GM03348 (cell line): ENCODE data around the gene RABGAP1L.
"Not testable (repeated sequence)": the region's sequence is repeated elsewhere in the genome, so short reads cannot be mapped to it uniquely, and the experiment has no call there.

Experiments
- DNase-seq: peaks from one replicate; pipeline ENCODE4 v3.0.0; 2012; ENCODE audit warnings: low spot score

The RABGAP1L gene

DNA sequence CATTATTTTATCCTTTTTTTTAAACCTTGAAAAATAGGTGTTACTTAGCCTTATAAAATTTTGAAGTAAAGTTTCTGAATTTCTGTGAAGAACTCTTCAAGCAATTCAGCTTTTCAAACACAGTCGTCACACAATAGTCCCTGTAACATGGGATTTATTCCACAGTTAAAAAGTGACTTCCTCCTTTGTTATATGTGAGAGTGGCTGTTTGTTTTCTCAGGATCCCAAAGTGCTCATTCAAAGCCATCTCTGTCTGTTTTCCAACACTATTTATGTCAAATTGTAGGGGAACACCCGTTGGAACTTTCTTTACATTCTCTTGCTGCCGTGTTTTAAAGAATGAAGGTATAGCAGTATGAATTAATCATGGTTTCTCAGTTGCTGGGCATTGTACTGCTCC, 207.6 kb downstream of the RABGAP1L start:
- no peak for DNase-seq

DNA sequence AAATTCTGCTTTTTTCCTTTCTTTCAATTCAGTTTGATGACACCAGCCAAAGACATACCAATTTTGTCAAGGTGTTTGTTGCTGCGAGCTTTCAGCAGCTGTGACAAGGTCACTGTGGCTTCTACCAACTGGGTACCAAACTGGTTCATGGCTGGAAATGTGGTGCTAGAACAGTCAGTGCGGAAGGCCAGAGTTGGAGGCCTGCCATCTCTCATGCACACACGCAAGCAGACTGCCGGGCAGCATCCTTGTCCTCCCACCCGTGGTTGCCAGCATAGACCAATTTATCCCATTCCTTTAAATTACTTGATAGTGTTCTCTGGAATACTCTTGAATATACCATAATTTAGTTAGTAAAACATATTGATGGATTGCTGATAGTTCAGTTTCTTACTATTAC, 208.6 kb downstream of the RABGAP1L start:
- no peak for DNase-seq

DNA sequence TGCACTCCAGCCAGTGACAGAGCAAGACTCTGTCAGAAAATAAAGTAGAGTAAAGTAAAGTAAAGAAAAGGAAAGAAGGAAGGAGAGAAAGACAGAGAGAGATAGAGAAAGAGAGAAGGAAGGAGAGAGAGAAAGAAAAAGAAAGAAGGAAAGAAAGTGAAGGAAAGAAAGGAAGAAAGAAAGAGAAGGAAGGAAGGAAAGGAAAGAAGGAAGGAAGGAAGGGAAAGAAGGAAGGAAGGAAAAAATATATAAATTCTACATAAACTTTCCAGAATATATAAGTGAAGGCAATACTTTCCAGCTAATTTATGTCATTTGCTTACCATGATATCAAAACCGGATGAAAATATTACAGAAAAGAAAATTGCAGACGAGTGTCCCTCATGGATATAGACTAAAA, 216.7 kb downstream of the RABGAP1L start:
- DNase-seq: no peak

DNA sequence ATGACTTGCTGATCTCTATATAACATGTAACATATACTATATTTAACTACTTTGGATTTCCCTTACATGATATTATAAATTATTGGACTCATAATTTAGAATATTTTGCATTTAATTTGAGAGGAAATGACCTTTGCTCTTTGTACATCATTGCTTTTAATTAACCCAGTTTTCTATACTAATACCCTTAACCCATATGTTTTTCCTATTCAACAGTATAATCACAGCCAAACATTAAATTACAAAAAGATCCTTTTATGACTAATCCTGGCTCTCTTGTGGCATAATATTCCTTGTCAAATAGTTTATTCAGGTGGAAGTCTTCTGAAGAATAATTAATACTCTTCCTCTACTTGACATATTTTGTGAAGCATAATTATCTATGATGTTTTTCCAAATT, 232.4 kb downstream of the RABGAP1L start:
- no peak for DNase-seq

DNA sequence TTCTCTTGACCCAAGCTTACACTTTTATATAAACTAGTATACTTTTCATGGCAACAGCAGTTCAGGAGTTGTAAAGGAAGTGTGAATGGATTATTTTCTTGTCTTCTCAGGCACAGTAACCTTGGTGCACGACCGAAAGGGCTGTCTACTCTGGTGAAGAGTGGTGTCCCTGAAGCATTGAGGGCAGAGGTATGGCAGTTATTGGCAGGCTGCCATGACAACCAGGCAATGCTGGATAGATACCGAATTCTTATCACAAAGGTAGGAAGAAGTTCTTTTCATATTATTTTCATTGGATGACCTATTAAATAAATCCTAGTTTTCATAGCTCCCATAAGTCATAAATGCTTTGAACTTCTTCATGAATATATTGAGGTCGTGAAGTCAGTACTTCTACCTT, 234.6 kb downstream of the RABGAP1L start:
- no peak for DNase-seq

DNA sequence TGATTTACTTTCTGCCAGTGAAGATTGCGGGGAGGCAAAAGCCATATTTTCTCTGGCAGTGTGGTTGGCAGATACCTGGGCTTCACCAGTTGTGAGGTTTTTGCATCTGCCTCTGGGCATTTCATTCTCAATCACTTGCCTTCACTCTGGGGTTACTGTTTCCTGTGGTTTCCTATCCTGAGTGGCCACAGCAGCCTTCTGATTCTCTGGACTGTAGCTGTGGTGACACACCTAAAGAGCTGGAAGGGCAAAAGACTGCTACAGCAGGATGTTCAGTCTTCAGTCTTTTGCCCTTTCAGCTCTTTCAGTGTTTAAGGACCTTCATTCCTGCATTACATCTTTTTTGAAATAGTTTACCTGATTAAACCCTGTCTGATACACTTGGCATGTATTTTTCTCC, 237.9 kb downstream of the RABGAP1L start:
- DNase-seq: no peak

DNA sequence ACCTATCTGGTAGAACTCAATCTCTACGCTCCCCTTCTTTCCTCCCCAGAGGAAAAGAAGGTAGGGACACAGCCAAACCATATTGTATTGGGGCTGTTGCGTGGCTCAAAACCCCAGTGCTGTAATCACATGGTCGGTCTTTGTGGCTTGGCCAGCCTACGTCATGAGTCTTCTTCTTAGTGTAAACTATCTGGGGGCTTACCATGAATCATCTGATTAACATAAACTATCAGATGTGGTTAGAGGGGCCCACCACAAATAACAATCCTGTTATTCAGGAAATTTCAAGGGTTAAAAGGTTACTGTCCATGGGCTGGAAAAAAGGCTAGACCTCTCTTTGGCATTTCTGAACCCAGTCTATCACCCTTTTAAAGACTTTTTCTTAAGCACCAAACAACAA, 238.9 kb downstream of the RABGAP1L start:
- no peak for DNase-seq

DNA sequence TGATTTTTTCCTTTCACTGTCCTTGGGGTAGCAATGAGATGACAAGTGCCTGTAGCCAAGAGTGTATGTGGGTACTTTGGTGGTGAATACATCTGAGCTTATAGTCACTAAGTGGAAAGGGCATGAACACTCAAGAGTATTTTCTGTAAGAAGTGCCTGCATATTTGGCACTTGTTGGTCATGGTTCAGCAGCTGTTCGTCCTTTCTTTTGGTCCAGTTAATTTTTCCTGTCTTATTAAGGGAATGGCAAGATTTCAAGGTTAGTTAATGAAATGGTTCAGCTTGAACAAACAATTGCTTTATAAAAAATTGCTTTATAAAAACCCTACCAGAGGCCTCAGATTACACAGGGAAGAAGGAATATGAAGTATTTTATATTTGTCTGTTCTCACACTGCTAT, 239.9 kb downstream of the RABGAP1L start:
- DNase-seq: no peak

DNA sequence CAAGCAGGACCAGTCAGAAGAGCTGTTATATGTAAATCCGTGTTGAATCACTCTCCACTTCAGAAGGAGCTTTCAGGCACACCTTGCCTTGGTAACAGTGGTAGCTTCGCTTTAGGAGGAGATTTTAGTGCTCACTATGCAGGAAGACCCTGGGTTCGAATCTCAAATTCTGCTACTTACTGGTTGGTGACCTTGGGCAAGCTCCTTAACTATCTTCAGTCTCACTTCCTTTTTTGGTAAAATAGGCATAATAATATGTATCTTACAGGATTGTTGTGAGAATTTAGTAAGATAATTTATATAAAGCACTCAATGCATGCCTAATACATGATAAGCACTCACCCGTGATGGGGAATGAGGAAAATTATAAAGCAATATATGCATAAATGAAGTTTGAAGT, 241.8 kb downstream of the RABGAP1L start:
- no peak for DNase-seq

DNA sequence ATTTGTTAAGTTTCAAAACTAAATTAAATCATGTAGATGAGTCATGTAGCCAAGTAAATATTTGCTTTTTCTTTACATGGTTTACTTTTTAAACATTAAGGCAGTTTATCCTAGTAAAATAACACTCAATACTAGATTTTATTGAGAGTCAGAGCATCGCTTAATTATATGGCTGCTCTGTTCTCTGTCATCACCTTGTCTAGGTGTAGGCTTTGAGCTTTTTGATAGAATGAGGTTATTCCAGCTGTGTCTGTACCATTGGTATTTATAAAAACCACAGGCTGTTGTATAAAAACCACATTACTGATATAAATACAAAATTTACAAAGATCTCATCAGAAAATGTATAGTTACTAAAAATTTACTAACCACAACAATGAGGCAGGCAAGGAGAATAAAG, 245.9 kb downstream of the RABGAP1L start:
- no peak for DNase-seq

DNA sequence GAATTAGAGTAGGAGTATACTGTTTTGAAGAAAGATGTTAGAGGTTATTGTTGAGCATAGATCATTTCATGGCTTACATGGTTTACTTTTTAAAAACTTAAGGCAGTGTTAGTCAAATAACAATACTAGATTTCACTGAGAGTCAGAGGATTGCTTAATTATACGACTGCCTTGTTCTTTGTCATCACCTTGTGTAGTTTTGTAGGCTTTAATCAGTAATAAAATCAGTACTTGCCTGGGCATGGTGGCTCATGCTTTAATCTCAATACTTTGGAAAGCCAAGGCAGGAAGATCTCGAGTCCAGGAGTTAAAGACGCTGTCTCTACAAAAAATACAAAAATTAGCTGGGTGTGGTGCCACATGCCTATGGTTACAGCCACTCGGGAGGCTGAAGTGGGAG, 247.1 kb downstream of the RABGAP1L start:
- DNase-seq: no peak

DNA sequence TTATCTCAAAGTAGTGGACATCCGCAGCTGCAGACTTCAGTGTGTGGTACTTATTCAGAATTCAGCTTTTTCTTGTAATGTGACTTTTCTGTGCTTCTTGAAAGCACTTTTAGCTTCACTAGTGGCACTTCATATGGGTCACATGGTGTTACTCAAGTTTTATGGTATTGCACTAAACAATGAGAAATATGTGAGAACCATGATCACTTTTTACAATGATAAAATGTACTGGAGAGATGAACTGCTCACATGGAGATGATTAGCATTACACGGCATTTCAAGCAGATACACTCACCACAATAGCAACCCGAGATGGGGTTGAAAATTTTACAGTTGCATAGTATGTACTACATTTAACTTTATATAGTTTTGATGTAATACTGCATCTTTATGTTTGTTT, 248.3 kb downstream of the RABGAP1L start:
- DNase-seq: peak; percentile 20

DNA sequence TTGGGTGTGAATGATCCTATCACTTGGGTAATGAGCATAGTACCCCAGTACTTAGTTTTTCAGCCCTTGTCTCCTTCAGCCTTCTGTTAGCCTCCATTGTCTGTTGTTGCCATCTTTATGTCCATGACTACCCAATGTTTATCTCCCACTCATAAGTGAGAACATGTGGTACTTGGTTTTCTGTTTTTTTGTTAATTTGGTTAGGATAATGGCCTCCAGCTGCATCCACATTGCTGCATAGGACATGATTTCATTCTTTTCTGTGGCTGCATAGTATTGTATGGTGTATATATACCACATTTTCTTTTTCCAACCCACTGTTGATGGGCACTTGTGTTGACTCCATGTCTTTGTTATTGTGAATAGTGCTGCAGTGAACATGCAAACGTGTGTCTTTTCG, 248.8 kb downstream of the RABGAP1L start:
- no peak for DNase-seq

DNA sequence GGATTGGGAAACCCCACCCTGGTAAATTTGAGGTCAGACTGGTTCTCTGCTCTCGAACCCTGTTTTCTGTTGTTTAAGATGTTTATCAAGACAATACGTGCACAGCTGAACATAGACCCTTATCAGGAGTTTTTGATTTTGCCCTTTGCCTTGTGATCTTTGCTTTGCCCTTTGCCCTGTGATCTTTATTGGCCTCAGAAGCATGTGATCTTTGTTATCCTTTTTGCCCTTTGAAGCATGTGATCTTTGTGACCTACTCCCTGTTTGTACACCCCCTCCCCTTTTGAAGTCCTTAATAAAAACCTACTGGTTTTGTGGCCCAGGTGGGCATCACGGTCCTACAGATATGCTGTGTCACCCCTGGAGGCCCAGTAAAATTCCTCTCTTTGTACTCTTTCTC, 250.5 kb downstream of the RABGAP1L start:
- DNase-seq: not testable (repeated sequence)

DNA sequence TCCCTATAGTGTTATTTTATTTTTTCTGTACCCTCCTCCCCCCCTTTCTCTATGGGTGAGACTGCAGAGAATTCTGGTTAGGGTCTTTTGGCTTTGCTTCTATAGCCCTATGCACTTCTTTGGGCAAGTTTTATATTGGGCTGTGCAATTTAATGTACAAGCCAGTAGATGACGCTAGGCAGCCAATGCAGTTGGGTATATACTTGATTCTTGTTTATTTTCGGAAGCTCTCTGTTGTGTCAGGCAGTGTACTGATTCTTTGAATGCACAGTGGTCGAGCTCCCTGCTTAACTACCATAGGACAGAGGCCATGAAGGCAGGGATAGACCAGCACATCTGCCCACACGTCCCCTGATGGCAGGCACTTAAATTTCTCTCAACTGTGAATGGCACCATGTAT, 254.3 kb downstream of the RABGAP1L start:
- DNase-seq: no peak

DNA sequence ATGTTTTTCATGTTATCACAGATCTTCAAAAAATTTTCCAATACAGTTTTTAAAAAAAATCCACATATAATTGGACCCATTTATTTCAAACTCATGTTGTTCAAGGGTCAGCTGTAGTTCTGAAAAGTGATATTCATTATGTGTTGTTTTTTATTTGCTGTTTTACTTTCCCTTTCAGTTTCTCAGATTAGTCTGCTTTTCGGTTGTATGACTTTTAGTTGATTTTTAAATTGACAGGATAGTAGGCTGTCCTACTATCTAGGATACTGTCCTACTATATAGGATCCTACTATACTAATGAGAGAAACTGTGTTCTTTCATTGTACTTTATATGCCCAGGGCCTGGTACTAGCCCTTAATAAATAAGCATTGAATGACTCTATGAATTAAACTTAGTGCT, 254.9 kb downstream of the RABGAP1L start:
- DNase-seq: no peak

DNA sequence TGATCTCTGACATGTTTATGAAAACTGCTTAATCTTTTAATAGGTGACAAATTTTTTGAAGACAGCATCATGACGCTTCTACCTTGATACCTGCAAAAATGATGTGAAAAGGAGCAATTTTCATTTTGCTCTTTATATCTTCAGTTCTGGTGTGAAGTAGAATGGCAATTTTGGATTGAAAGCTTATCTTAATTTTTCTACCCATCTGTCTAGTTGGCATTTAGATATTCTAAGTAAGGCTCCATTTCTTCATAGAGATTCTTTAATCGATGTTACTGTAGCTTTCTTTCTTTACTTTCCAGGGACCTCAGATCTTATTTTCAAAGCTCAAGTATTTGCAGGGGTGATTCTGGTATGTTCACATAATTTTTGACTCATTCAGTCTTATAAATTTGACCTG, 256.2 kb downstream of the RABGAP1L start:
- DNase-seq: no peak

DNA sequence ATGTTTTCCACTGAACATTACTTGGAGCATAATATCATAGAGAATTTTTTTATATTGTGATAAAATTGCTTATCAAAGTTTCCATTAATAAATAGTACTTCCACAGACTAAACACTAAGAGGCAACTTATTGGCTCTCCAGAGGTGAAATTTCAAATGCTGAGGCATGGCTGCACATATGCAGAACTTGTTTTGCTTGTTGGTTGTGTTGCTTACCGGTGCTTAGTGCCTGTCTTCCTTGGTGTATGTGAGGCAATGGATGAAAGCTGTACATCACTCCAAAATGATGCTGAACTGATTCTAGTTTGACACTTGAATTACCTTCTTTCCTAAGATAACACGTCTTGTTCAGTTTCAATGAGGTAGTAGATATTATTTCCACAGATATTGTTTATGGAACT, 258.6 kb downstream of the RABGAP1L start:
- DNase-seq: no peak

DNA sequence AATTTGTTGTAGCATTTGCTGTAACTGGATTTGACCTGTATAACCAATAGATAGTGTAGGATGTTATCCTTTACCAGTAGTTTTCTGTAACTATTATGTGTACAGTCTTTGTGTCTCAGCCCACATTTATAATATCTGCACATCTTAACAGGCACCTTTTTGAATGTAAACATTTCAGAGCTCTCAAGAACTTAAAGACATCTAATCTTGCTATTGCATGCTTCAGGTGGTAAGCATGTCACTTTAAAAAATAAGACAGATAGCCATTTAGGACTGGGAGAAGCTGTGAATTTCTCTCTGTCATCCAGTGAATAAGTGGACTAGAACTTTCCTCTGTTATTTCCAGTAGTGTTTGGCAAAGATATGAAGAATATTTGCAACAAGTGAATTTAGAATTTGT, 265.8 kb downstream of the RABGAP1L start:
- no peak for DNase-seq

DNA sequence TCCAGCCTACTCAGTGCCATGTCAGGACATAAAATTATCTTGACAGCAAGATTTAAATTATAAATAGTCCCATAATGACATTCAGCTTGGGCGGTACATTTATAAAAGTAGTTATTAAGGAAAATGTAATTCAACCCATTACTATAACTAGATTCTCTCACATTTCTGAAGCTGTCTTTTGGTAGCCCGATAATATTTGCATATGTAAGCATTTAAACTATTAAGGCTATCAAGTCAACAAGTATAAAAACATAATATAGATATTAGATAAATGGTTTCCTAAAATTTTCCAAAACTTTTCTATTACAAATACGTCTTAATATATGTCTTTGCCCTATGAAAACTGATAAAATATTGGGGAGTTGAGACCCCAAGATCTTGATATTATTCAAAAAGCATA, 266.8 kb downstream of the RABGAP1L start:
- no peak for DNase-seq

DNA sequence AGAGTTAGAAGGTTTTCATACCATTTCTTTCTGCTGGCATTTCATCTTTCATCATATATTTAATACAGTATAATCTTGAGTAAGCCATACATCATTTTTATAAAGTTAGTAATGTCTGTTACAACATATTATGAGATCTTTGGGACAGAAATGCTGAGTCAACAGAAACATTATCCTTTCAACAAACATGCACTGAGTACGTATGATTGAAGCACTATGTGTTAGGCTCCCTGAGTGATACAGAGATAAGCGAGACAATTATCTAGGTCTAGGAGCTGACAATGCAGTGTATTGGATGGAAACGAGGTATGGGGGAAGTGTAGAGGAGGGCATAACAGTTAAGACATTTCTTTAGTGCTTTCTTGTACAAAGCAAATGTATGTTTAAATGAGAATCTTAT, 268.7 kb downstream of the RABGAP1L start:
- no peak for DNase-seq

DNA sequence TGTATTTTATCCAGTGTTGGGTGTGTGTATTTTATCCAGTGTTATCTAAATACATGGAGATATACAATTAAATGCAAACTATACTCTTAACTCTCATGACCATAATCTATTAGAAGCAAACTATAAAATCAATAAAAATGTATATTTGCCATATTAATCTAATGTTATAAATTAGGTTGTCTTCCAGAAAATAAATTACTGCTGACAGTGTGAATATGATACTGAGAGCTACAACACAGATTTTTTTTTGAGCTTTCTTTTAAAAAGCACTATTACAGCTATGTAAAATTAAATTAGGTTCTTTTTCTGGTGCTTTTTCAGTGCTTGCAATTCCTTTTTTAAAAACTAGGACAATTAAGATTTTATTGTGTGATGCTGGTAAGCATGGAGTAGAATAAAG, 269.4 kb downstream of the RABGAP1L start:
- DNase-seq: no peak

DNA sequence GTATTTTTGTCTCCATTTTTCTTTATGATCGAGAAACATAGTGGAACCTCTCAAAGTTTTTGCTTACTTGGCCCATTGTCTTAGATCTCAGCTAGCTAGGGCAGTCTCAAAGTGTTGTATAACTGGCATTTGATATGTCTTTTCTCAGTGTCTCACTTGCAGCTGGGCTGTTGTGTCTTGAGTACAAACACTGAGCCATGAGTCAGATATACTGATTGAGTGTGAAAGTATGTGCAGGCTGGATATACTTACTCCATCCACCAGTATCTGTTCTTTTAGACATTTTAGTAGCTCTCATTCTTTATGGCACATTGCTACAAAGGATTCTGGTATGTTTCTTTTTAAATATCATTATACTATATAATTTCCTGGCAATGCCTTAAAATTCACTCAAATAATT, 274.1 kb downstream of the RABGAP1L start:
- peak; percentile 45 for DNase-seq

DNA sequence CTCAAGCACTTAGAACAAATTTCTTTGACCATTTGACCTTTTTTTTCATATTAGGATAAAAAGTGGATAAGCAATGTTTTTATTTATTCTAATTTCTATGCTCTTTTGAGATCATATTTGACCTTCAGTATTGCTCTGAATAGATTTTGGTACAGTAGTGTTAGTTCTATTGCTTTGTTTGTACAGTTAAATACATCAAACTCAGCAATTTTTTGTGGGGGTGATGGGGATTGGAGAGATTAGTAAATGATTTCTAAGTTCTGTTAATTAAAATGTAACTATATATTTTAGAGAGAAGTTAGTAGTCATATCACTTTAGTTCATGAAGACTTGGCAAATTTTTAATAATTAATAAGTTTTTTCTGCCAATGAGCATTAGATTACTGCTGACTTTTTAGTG, 286.0 kb downstream of the RABGAP1L start:
- no peak for DNase-seq

DNA sequence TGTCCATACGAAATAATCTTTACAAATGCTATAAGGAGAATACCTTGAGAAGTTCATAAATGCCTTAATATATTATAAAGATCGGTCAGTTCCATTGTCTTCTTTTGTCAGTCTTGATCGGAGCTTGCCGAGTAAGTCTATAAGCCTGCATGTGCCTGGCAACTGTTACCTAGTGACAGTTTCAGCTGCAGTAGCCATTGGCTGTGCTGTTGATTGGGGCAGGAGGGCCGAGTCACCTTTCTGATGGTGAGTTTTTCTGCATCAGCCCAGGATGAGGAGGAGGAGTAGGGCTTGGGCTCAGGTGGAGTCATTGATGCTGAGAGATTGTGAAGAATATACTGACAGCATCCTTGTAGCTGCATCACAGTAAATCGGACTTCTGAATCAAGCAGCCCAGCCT, 286.5 kb downstream of the RABGAP1L start:
- DNase-seq: no peak
